ENCODE measurements around the gene ZNF275. TPM values are rescaled to one million over a fixed set of nuclear protein-coding genes. Genes with fewer than 3 reads are reported as not detected.

Gene ZNF275
- total and polyA plus RNA-seq, 2 of the 8 experiments (the other 6 are each of a cell fraction or from before 2014, with no cell fraction given) = 8.2 to 9.1 TPM

DNA sequence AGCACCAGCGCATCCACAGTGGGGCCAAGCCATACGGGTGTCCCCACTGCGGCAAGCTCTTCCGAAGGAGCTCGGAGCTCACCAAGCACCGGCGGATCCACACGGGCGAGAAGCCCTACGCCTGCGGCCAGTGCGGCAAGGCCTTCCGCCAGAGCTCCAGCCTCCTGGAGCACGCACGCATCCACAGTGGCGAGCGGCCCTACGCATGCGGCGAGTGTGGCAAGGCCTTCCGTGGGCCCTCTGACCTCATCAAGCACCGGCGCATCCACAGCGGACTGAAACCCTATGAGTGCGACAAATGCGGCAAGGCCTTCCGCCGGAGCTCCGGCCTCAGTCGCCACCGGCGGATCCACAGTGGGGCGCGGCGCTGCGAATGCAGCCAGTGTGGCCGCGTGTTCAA lies 13.6 kb downstream of the ZNF275 start (continued):
- TF ChIP-seq, protein P1, sequence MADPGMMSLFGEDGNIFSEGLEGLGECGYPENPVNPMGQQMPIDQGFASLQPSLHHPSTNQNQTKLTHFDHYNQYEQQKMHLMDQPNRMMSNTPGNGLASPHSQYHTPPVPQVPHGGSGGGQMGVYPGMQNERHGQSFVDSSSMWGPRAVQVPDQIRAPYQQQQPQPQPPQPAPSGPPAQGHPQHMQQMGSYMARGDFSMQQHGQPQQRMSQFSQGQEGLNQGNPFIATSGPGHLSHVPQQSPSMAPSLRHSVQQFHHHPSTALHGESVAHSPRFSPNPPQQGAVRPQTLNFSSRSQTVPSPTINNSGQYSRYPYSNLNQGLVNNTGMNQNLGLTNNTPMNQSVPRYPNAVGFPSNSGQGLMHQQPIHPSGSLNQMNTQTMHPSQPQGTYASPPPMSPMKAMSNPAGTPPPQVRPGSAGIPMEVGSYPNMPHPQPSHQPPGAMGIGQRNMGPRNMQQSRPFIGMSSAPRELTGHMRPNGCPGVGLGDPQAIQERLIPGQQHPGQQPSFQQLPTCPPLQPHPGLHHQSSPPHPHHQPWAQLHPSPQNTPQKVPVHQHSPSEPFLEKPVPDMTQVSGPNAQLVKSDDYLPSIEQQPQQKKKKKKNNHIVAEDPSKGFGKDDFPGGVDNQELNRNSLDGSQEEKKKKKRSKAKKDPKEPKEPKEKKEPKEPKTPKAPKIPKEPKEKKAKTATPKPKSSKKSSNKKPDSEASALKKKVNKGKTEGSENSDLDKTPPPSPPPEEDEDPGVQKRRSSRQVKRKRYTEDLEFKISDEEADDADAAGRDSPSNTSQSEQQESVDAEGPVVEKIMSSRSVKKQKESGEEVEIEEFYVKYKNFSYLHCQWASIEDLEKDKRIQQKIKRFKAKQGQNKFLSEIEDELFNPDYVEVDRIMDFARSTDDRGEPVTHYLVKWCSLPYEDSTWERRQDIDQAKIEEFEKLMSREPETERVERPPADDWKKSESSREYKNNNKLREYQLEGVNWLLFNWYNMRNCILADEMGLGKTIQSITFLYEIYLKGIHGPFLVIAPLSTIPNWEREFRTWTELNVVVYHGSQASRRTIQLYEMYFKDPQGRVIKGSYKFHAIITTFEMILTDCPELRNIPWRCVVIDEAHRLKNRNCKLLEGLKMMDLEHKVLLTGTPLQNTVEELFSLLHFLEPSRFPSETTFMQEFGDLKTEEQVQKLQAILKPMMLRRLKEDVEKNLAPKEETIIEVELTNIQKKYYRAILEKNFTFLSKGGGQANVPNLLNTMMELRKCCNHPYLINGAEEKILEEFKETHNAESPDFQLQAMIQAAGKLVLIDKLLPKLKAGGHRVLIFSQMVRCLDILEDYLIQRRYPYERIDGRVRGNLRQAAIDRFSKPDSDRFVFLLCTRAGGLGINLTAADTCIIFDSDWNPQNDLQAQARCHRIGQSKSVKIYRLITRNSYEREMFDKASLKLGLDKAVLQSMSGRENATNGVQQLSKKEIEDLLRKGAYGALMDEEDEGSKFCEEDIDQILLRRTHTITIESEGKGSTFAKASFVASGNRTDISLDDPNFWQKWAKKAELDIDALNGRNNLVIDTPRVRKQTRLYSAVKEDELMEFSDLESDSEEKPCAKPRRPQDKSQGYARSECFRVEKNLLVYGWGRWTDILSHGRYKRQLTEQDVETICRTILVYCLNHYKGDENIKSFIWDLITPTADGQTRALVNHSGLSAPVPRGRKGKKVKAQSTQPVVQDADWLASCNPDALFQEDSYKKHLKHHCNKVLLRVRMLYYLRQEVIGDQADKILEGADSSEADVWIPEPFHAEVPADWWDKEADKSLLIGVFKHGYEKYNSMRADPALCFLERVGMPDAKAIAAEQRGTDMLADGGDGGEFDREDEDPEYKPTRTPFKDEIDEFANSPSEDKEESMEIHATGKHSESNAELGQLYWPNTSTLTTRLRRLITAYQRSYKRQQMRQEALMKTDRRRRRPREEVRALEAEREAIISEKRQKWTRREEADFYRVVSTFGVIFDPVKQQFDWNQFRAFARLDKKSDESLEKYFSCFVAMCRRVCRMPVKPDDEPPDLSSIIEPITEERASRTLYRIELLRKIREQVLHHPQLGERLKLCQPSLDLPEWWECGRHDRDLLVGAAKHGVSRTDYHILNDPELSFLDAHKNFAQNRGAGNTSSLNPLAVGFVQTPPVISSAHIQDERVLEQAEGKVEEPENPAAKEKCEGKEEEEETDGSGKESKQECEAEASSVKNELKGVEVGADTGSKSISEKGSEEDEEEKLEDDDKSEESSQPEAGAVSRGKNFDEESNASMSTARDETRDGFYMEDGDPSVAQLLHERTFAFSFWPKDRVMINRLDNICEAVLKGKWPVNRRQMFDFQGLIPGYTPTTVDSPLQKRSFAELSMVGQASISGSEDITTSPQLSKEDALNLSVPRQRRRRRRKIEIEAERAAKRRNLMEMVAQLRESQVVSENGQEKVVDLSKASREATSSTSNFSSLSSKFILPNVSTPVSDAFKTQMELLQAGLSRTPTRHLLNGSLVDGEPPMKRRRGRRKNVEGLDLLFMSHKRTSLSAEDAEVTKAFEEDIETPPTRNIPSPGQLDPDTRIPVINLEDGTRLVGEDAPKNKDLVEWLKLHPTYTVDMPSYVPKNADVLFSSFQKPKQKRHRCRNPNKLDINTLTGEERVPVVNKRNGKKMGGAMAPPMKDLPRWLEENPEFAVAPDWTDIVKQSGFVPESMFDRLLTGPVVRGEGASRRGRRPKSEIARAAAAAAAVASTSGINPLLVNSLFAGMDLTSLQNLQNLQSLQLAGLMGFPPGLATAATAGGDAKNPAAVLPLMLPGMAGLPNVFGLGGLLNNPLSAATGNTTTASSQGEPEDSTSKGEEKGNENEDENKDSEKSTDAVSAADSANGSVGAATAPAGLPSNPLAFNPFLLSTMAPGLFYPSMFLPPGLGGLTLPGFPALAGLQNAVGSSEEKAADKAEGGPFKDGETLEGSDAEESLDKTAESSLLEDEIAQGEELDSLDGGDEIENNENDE (IDR thresholded peaks at IDR 0.05; ENCODE audit: insufficient replicate concordance, low read length) = no peak
- TF ChIP-seq SP4 (IDR thresholded peaks at IDR 0.05; ENCODE audit: low read length) = no peak
- TF ChIP-seq, protein P2, sequence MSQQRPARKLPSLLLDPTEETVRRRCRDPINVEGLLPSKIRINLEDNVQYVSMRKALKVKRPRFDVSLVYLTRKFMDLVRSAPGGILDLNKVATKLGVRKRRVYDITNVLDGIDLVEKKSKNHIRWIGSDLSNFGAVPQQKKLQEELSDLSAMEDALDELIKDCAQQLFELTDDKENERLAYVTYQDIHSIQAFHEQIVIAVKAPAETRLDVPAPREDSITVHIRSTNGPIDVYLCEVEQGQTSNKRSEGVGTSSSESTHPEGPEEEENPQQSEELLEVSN (IDR thresholded peaks at IDR 0.05) = no peak
- no peak for TF ChIP-seq TAF1 (IDR thresholded peaks at IDR 0.05; ENCODE audit: low read depth, low read length)

Data from H1 (cell line).